BJ (cell line): ENCODE measurements around the gene NFKB1. TPM values are rescaled to one million over a fixed set of nuclear protein-coding genes. Genes with fewer than 3 reads are reported as not detected.

Experiments
- CTCF ChIA-PET: fragments of 350-600 bp; formaldehyde crosslinking; extraction: SDS; loops from one replicate; lab custom pipeline; 2021; ENCODE audit warnings: antibody characterized with exemption, inconsistent platforms; lab: Yijun Ruan, JAX
- POLR2A ChIA-PET: fragments of 300-600 bp; sonication (Branson Sonifier 250); formaldehyde crosslinking; extraction: SDS; loops from one replicate; lab custom pipeline; 2021; ENCODE audit warnings: antibody characterized with exemption; lab: Charles Lee
- DNase-seq: peaks from one replicate; pipeline ENCODE4 v3.0.0-alpha.2; 2011; ENCODE audit warnings: low read depth
- H3K27me3 ChIP-seq: 2 replicates; pipeline ENCODE4 v1.6.0; 2011; ENCODE audit warnings: low read length; ENCODE audit not compliant: control insufficient read depth, insufficient read depth
- H3K36me3 ChIP-seq: 2 replicates; pipeline ENCODE4 v1.5.1; 2011; ENCODE audit warnings: low read length; ENCODE audit not compliant: control insufficient read depth, insufficient read depth
- H3K4me3 ChIP-seq: 2 replicates; pipeline ENCODE4 v1.5.1; 2011; ENCODE audit warnings: low read depth, mild to moderate bottlenecking, control low read depth, low read length
- polyA plus RNA-seq: library from polyadenylated mRNA; depleted of rRNA; stranded (reverse); fragments of >200 nt; gene quantifications from 2 replicates; pipeline ENCODE4 v1.2.3, GENCODE V29; 2011
- TF ChIP-seq, protein P1 (sequence below): IDR thresholded peaks from 2 replicates; pipeline ENCODE4 v1.5.1; 2011; ENCODE audit warnings: low read depth, mild to moderate bottlenecking, control low read depth, inconsistent platforms, low read length, moderate library complexity; ENCODE audit not compliant: insufficient read depth

Gene NFKB1
- polyA plus RNA-seq, 1 experiment = 16.6 TPM

DNA sequence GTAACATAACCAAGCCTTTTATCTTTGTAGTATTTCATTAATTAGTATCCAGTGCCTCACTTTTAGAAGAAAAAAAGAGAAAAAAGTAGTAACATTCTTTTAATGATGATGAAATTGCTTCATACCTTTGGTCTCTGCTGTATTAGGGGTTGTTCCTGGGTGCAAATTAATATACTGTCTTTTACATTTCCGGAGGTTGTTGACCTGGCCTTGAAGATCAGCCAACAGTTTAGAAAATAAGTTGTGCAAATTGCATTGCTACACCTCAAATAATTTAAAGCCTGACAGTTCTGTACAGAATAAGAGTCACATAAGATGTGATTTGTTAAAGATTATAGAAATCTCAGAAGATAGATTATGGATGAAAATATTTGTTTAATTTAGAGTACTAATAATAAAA is 3.8 kb downstream of the NFKB1 start:
- no peaks in the 10 kb centered on the region for H3K27me3 ChIP-seq
- no peaks in the 10 kb centered on the region for H3K36me3 ChIP-seq
- ChIA-PET POLR2A (no interaction called here), CTCF (interaction anchor here (0.6 kb wide), 1 partner anchor 15 kb away, joined by 3 read pairs; no protein-coding TSS in a partner anchor)
- no peak overlapping the region for H3K4me3 ChIP-seq
- TF ChIP-seq, protein P1, sequence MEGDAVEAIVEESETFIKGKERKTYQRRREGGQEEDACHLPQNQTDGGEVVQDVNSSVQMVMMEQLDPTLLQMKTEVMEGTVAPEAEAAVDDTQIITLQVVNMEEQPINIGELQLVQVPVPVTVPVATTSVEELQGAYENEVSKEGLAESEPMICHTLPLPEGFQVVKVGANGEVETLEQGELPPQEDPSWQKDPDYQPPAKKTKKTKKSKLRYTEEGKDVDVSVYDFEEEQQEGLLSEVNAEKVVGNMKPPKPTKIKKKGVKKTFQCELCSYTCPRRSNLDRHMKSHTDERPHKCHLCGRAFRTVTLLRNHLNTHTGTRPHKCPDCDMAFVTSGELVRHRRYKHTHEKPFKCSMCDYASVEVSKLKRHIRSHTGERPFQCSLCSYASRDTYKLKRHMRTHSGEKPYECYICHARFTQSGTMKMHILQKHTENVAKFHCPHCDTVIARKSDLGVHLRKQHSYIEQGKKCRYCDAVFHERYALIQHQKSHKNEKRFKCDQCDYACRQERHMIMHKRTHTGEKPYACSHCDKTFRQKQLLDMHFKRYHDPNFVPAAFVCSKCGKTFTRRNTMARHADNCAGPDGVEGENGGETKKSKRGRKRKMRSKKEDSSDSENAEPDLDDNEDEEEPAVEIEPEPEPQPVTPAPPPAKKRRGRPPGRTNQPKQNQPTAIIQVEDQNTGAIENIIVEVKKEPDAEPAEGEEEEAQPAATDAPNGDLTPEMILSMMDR = no peak
- DNase-seq = no peak

DNA sequence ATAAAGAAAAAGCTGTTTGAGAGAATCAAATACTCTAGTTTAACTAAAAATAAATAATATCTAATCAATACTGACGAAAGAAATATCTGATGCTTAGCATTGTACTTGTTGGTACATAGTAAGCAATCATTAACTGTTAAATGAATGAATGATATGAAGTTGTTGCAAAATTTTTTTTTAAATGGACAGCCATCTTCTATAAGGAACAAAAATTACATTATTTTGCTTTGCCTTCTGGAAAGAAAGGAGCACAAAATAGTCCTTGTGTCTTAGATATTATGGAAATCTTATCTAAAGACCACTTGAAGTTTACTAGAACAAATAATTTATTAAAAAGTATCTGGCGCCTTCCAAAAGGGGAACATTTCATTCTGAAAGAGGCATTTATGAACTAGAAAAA is 4.5 kb downstream of the NFKB1 start:
- no peak overlapping the region for H3K4me3 ChIP-seq
- H3K36me3 ChIP-seq = no peaks in the 10 kb centered on the region
- CTCF ChIA-PET = no interaction called here
- DNase-seq = no peak
- TF ChIP-seq, protein P1 = no peak
- POLR2A ChIA-PET = no interaction called here
- H3K27me3 ChIP-seq = no peaks in the 10 kb centered on the region

DNA sequence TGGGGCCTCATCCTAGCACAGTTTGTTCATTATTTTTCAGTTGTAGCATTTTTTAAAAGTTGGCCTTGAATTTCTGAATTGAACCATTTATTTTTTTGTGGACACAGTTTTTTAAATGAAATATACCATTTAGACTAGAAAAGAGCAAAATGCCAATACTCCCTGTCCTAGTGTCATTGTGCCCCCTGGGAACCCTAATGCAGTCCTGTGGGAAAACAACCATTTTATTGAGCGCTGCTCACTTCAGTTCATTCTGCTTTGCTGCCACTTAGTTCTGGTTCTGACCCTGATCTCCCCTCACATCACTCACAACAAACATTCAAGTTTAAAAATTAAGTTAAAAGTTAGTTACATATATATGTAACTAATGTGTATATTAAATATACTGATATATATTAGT is 5.4 kb downstream of the NFKB1 start:
- no peak for DNase-seq
- CTCF ChIA-PET = interaction anchor here (0.6 kb wide), 1 partner anchor 1776 kb away, joined by 3 read pairs; no protein-coding TSS in a partner anchor
- TF ChIP-seq, protein P1 = no peak
- Histone ChIP-seq H3K4me3 (no peak overlapping the region), H3K36me3 (no peaks in the 10 kb centered on the region), H3K27me3 (no peaks in the 10 kb centered on the region)
- POLR2A ChIA-PET = no interaction called here

DNA sequence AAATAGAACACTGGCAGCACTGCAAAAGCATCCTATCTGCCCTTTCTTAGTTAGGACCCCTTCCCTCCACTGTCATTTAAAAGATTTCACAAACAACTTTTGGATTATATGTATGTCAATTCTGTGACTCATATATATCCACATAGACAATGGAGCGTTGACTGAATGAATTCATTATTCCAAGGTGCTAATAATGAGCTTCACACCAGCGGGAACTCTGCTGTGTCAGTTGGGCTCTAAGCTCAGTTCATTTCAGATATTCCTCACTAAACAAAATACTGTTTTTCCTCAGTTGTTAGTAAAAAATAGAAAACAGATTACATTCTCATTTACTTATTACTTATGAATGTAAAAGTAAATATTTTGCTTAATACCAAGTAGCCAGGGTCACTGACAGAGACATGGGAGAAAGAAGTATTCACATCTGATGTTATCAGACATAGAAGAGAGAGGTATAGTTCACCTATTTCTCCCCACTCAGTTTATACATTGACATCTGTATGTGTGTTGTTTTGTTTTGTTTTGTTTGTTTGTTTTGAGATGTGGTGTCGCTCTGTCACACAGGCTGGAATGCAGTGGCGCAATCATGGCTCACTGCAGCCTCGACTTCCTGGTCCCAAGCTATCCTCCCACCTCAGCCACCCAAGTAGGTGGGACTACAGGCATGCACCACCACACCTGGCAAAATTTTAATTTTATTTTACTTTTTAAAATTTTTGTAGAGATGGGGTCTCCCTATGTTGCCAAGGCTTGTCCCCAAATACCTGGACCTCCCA is 10.9 kb downstream of the NFKB1 start:
- Histone ChIP-seq H3K4me3 (no peak overlapping the region), H3K27me3 (no peaks in the 10 kb centered on the region), H3K36me3 (no peaks in the 10 kb centered on the region)
- TF ChIP-seq, protein P1 = no peak
- CTCF ChIA-PET = interaction anchor here (0.8 to 1.5 kb wide), 5 partner anchors 8 to 588 kb away, joined by 3 to 4 read pairs (median 3); partner anchors contain the start of gene NFKB1
- POLR2A ChIA-PET = no interaction called here
- no peak for DNase-seq

DNA sequence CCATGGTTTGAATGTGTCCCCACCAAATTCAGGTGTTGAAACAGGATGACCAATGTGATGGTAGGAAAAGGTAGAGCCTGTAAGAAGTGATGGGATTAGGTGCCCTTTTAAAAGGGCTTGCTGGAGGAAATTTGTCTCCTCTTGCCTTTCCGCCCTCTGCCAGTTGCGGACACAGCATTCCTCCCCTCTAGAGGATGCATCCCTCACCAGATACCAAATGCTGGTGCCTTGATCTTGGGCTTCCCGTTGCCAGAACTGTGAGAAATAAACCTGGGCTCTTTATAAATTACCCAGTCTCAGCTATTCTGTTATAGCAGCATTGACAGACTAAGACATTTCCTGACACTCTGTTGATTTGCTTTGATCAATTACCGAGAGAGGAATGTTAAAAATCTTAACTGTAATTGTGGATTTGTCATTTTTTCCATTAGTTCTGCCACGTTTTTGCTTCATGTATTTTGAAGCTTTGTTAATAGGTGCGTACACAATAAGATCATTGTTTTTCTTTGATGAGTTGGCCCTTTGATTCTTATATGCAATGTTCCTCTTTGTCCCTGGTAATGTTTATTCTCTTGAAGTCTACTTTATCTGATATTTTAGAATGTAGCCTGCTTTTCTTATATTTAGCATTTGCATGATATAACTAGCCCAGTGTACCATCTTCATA is 13.3 kb downstream of the NFKB1 start:
- DNase-seq = no peak
- TF ChIP-seq, protein P1 = no peak
- Histone ChIP-seq H3K36me3 (no peaks in the 10 kb centered on the region; the same call in 1 of the 2 replicates), H3K4me3 (no peak overlapping the region), H3K27me3 (no peaks in the 10 kb centered on the region)
- ChIA-PET POLR2A (no interaction called here), CTCF (no interaction called here)
